ENCODE data around the gene CCDC17.
A peak's percentile ranks its signal among the peaks of the same experiment; 100 is the strongest.
"Not testable (repeated sequence)": the region's sequence is repeated elsewhere in the genome, so short reads cannot be mapped to it uniquely, and the experiment has no call there.

Gene CCDC17

DNA sequence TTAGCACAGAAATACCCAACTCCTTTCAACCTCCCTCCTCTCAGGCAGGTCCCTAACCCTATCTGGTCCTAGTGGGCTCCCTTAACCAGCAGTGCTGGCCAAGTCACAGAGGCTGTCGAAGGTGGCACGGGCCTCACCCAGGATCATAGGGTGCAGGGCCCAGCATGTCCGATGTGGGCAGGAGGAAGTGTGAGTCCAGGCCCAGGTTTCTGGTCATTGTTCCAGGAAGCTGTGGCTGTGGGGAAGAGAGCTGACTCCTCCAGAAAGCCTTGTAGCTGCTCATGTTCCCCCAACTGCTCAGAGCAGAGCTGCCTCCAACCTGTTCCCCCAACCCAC is 2.4 kb downstream of the CCDC17 start:
- no peak for DNase-seq

DNA sequence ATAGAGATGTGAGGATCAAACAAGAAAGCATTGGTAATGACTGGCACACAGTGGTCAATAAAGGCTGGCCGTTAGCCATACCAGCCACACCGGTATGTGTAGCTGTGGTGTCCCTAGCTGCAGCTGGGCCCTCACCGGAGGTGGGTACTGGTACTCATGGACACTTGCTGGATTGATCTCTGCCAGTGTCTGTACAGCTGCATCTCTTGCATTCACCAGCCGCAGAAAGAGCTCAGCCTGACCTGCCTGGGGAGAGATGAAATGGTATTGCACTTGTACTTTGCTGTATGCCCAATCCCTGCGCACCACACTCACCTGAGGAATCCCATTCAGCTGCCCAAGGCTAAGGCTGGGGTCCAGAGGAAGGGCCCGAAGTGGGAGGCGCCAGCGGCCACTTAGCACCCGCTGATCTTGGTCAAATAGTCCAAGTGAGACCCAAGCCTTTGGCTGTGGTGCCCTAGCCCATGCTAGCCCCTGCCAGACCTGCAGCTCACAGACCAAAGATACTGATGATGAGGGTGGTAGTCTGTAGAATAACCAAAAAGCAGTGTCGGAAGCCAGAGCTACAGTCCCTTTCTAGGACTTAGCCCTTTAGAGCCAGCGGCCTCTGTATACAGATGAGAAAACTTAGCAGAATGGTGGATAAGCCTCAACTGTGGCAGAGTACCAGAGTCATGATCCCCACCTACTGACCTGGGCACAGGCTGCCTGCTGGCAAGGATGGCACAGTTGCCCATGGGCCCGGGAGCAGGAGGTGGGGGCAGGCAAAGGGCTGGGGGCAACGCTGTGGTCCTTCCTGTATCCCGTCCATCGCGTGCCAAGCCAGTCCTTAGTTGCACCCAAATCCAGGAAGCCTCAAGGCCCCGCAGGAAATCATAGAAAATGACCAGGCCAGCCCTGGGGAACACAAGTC is 3.0 kb downstream of the CCDC17 start:
- DNase-seq, result no peak

DNA sequence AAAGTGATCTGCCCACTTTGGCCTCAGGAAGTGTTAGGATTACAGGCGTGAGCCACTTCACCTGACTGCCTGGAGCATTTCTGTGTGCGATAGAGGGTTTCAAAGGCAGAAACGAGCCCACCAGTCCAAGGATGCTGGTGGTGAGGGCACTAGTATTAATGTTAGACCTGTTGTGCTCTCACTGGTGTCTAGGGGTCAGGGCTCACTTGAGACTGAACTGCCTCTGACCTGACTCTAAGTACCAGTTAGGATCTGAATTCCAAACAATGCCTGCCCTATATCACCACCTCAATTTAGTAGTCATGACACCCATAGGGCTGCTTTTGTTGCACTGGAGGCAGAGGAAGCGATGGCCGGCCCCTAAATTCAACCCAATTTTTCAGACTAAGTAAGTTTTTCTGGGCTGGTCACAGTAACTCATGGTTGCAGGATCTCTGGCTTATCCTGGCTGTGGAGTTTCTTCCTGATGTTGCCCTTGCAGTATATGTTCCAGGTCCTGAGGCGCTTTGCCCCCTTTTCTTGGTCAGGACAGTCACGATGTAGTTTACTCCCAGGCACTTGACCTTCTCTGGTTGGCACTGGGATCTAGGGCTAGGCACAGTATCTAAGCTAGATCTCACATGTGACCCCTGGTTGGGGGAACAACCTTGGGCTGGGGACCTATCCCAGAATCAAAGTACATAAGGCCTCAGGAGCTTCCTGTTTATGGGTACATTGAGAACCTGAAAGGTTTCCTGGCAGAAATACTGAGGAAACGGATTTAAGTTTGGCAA is 4.5 kb downstream of the CCDC17 start:
- no peak for DNase-seq

DNA sequence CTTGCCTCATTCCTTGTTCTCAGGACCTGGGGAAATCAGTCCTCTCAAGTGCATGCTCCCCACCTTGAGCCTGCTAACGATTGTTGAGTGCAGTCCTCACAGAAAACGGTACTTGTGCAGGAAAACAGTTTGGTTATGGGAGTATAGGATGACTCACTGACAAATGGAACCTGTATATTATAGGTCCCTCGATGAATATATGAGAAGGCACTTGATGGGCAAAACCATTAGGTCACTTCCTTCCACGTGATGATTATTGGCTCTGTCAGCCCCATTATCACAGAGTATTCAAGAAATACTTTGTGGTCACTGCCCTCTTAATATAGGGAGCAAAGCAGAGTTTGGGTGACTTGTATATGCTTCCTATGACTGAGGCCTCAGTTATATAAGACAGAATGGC is 6.2 kb downstream of the CCDC17 start:
- DNase-seq, result no peak

DNA sequence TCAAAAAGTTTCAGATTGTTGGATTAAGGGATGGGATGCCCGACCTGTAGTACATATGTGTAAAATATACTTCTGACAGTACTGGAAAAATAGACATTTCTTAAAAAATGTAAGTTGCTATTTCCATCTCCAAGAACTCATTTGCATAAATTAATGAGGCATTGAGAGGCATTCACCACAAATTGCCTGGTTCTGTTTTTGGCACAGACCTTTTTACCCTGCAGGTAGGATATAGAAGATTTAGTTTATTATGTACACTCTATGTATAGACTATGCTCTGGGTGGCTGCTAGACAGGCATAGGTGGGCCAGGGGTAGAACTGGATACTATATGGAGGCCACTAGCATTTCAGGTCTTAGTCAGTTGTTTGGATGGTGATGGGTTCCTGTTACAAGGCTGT is 8.0 kb downstream of the CCDC17 start:
- DNase-seq, result no peak

GRCh38 chr1:45612941-45613579 is 10.8 kb downstream of the CCDC17 start:
- DNase-seq, result no peak

- no peak for DNase-seq
These were observed 13.1 kb downstream of the CCDC17 start for GRCh38 chr1:45610589-45611226.

GRCh38 chr1:45608175-45609156 is 15.4 kb downstream of the CCDC17 start:
- no peak for DNase-seq

- no peak for DNase-seq
These were observed 16.3 kb downstream of the CCDC17 start for GRCh38 chr1:45607404-45608074.

DNA sequence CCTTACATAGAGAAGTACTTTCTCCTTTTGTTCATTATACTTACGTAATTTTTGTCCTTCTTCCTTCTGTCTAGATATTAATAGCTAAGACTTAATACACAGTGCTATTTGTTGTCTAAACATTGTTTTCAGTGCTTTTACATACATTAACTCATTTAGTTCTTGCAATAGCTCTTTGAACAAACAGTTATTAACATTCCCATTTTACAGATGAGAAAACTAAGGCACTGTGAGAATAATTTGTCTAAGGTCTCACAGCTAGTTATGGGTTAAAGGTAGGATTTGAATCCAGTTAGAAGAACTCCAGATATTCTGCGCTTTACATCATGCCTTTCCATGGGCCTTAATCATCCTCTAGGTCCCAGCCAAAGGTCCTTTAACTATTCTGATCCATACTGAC is 19.6 kb downstream of the CCDC17 start:
- DNase-seq, result no peak

GRCh38 chr1:45596765-45597164 is 27.1 kb downstream of the CCDC17 start:
- not testable (repeated sequence) for DNase-seq

DNA sequence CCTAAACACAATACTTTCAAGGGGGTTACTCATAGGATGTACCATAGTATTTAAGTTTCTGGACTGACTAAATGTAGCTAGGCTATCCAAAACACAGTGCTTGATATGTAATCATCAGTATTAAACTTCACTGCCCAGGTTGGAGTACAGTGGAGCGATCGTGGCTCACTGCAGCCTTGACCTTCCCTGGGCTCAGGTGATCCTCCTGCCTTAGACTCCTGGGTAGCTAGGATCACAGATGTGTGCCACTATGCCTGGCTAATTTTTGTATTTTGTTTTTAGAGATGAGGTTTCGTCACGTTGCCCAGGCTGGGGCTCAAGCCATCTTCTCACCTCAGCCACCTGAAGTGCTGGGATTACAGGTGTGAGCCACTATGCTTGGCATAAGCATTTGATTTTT is 29.4 kb downstream of the CCDC17 start:
- DNase-seq, result no peak

DNA sequence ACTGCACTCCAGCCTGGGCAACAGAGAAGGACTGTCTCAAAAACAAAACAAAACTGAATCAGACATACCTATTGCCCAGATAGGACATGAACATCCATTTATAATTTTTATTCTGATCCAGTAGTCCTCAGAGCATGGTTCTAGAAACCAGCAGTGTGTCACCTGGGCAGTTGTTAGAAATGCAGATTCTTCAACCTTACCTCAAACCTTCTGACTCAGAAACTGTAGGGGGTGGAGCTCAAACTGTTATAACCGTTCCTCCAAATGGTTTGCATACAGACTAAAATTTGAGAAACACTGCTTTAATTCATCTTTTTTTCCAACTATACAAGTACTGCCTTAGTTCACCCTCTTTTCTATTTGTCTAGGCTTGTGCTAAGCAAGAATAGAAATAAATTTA is 34.0 kb downstream of the CCDC17 start:
- no peak for DNase-seq

- DNase-seq, result no peak
These were observed 37.1 kb downstream of the CCDC17 start for GRCh38 chr1:45586769-45587168.

DNA sequence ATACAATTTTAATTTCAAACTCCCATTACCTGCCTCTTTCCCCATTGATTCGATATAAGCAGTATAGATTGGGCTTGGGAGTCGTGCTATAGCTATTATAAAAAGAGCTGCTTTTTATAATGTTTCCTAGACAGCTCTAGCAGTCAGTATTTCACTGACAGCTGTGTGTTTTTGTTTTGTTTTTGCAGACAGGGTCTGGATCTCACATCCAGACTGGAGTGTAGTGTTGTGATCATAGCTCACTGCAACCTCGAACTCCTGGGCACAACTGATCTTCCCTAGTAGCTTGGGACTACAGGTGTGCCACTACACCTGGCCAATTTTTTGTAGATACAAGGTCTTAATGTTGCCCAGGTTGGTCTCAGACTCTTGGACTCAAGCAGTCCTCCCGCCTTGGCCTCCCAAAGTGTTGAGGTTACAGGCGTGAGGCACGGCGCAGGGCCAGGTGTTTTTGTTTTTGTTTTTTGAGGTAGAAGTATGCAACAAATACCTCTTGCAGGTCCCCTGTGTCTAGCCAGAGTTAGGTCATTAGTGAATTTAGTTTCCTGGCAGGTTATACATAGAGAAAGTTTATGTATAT is 38.3 kb downstream of the CCDC17 start:
- no peak for DNase-seq

- no peak for DNase-seq
These were observed 38.8 kb downstream of the CCDC17 start for GRCh38 chr1:45585110-45585426.

GRCh38 chr1:45584351-45585109 is 39.3 kb downstream of the CCDC17 start:
- peak; percentile 87 to 93 (median 90) for DNase-seq

DNA sequence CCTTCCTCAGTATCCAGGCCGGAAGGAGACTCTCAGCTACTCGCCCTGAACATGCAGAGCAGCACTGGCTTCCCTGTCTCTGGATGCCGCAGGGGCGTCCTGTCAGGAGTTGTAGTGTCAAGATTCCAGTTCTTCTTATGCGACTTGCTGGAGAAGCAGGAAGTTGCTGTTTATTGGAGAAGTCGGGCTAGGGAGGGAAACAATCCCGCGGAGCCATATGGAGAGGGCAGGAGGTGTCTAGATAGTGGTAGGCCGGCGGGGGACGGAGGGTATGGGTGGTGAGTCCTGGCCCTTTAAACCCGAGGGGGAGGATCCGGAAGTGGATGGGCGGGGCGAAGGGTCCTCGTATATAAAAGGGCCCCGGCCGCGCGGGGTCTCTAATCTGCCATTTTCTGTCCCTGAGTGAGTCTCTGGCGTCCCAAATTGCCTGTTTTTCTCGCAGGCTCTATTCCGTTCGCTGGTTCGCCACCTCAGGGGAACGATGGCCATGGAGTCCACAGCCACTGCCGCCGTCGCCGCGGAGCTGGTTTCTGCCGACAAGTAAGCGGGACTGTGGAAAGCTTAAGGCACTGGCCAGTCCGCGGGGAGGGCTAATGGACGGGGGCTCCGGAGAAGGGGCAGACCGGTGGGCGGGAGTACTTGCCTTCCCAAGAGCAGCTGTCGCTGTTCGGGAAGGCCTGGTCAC is 40.0 kb downstream of the CCDC17 start, which contains the start of gene NASP:
Gene NASP (plus strand): TSS at position 376 of the 685 bp plus-strand sequence. CDS start 106 bp downstream, at position 482.
- peak; percentile 85 to 99 (median 94) for DNase-seq

- DNase-seq, result peak; percentile 90 to 99 (median 94)
These were observed 40.6 kb downstream of the CCDC17 start for GRCh38 chr1:45583264-45583665.

All from stimulated activated naive CD4-positive, alpha-beta T cell (primary cell).